NB4 (cell line): ENCODE measurements around the gene KLF3.
"Not testable (repeated sequence)": the region's sequence is repeated elsewhere in the genome, so short reads cannot be mapped to it uniquely, and the experiment has no call there.

Experiments
- DNase-seq: peaks from one replicate; pipeline ENCODE4 v3.0.0; 2010; ENCODE audit warnings: low read depth
- H3K4me3 ChIP-seq: one replicate; pipeline ENCODE4 v1.5.1; 2011; ENCODE audit warnings: mild to moderate bottlenecking, low read depth, low read length, moderate library complexity
- MYC ChIP-seq: IDR thresholded peaks from 2 replicates; pipeline ENCODE4 v1.6.1; 2011; ENCODE audit warnings: low read depth, low read length
- POLR2A ChIP-seq: IDR thresholded peaks from 2 replicates; pipeline ENCODE4 v1.6.1; 2011; ENCODE audit warnings: mild to moderate bottlenecking; ENCODE audit not compliant: insufficient read length; ENCODE audit errors: extremely low read depth
- TF ChIP-seq, protein P1 (sequence below): IDR thresholded peaks from one replicate; pipeline ENCODE4 v1.5.1; 2012; ENCODE audit warnings: low read depth, low read length
- TF ChIP-seq, protein P2 (sequence below): IDR thresholded peaks from 2 replicates; pipeline ENCODE4 v1.6.1; 2011; ENCODE audit warnings: low read depth, low read length

KLF3 gene

DNA sequence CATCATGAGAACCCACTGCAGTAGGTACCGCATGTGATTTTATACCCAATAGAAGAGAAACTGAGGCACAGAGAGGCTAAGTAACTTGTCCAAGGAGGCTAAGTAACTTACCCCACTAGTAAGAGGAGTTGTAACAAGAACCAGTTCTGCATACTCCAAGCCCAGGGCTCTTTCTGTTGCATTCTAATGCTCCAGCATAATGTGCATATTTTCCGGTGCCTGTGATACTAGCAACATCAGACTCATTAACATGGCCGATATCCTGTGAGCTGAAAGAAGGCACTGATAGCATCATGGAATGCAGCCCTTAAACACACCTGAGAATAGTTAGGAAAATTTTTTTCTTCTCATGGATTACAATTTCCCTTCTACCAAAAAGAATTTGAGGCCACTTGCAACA, 39.7 kb upstream of the KLF3 start:
- no peak for DNase-seq
- TF ChIP-seq, protein P1, sequence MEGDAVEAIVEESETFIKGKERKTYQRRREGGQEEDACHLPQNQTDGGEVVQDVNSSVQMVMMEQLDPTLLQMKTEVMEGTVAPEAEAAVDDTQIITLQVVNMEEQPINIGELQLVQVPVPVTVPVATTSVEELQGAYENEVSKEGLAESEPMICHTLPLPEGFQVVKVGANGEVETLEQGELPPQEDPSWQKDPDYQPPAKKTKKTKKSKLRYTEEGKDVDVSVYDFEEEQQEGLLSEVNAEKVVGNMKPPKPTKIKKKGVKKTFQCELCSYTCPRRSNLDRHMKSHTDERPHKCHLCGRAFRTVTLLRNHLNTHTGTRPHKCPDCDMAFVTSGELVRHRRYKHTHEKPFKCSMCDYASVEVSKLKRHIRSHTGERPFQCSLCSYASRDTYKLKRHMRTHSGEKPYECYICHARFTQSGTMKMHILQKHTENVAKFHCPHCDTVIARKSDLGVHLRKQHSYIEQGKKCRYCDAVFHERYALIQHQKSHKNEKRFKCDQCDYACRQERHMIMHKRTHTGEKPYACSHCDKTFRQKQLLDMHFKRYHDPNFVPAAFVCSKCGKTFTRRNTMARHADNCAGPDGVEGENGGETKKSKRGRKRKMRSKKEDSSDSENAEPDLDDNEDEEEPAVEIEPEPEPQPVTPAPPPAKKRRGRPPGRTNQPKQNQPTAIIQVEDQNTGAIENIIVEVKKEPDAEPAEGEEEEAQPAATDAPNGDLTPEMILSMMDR = no peak
- TF ChIP-seq POLR2A (no peak), MYC (no peak)
- TF ChIP-seq, protein P2, sequence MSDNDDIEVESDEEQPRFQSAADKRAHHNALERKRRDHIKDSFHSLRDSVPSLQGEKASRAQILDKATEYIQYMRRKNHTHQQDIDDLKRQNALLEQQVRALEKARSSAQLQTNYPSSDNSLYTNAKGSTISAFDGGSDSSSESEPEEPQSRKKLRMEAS = no peak
- no peak overlapping the region for H3K4me3 ChIP-seq

GRCh38 chr4:38625508-38625907, 38.5 kb upstream of the KLF3 start:
- TF ChIP-seq POLR2A (no peak), MYC (no peak)
- TF ChIP-seq, protein P1 = no peak
- TF ChIP-seq, protein P2 = no peak
- no peak overlapping the region for H3K4me3 ChIP-seq
- no peak for DNase-seq

DNA sequence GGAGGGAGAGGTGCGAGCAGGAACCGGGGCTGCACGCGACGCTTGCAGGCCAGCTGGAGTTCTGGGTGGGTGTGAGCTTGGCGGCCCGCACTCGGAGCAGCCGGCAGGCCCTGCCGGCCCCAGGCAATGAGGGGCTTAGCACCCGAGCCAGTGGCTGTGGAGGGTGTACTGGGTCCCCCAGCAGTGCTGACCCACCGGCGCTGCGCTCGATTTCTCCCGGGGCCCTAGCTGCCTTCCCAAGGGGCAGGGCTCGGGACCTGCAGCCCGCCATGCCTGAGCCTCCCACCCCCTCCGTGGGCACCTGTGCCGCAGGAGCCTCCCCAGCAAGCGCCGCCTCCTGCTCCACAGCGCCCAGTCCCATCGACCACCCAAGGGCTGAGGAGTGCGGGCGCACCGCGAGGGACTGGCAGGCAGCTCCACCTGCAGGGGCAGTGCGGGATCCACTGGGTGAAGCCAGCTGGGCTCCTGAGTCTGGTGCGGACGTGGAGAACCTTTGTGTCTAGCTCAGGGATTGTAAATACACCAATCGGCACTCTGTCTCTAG, 37.0 kb upstream of the KLF3 start:
- not testable (repeated sequence) for DNase-seq, H3K4me3 ChIP-seq

DNA sequence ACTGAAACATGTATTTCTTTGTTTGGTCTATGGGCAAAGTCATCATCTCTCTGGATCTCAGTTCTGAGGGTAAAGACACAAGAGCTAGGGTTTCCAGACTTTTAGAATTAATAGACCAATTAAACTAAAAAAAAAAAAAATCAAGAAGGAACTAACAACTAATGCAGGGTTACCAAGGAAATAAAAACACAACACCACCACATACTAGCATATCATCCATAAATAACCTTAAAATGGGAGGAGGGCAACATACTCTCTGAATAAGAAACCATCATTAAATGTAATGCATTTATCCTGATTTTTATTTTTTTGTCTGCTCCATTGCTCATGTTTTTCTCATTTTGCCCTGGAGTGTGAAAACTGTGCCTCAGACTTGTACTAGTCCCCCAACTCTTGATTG, 33.5 kb upstream of the KLF3 start:
- no peak for TF ChIP-seq MYC
- TF ChIP-seq, protein P1 = no peak
- TF ChIP-seq POLR2A = no peak
- TF ChIP-seq, protein P2 = no peak
- no peak overlapping the region for H3K4me3 ChIP-seq
- no peak for DNase-seq

GRCh38 chr4:38634047-38634759, 29.8 kb upstream of the KLF3 start:
- TF ChIP-seq, protein P2 = no peak
- no peak for TF ChIP-seq MYC
- no peak for TF ChIP-seq POLR2A
- no peak overlapping the region for H3K4me3 ChIP-seq
- DNase-seq = no peak

DNA sequence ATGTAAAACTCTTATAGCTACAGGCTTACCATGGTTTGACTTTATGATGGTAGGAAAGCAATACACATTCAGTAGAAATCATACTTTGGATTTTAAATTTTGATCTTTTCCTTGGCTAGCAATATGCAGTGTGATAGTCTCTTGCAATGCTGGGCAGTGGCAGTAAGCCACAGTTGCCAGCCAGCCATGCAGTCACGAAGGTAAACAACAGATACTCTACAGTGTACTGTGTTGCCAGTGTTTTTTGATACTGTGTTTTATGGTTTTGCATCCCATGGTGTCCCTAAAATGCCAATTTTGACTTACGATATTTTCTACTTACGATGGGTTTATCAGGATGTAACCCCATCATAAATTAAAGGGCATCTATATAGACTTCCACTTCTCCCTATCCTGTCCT, 24.8 kb upstream of the KLF3 start:
- TF ChIP-seq, protein P2 = no peak
- TF ChIP-seq, protein P1 = no peak
- no peak for TF ChIP-seq MYC
- TF ChIP-seq POLR2A = no peak
- H3K4me3 ChIP-seq = no peak overlapping the region
- DNase-seq = no peak
